OCI-M2 (cell line): ENCODE data around the gene PCBP4.
"Not testable (repeated sequence)": the region's sequence is repeated elsewhere in the genome, so short reads cannot be mapped to it uniquely, and the experiment has no call there.

Source experiments
- DNase-seq: peaks from one replicate; lab custom pipeline; 2025; ENCODE audit not compliant: unreplicated experiment; lab: John Stamatoyannopoulos, UW

Gene PCBP4

GRCh38 chr3:51941463-51941797, 25.8 kb downstream of the PCBP4 start:
- DNase-seq = no peak

- DNase-seq = no peak
Measured at GRCh38 chr3:51940648-51941462, 26.4 kb downstream of the PCBP4 start.

GRCh38 chr3:51938780-51939425, 28.4 kb downstream of the PCBP4 start:
- no peak for DNase-seq

- DNase-seq = no peak
Measured at GRCh38 chr3:51937611-51938450, 29.4 kb downstream of the PCBP4 start.

GRCh38 chr3:51937014-51937413, 30.2 kb downstream of the PCBP4 start:
- no peak for DNase-seq

GRCh38 chr3:51935886-51936755, 31.1 kb downstream of the PCBP4 start:
- no peak for DNase-seq

- DNase-seq = no peak
Measured at GRCh38 chr3:51934991-51935885, 32.0 kb downstream of the PCBP4 start.

GRCh38 chr3:51934139-51934850, 33.0 kb downstream of the PCBP4 start:
- no peak for DNase-seq

GRCh38 chr3:51933471-51934138, 33.6 kb downstream of the PCBP4 start:
- no peak for DNase-seq

GRCh38 chr3:51932471-51933370, 34.5 kb downstream of the PCBP4 start:
- DNase-seq = no peak

- DNase-seq = no peak
Measured at GRCh38 chr3:51931756-51932155, 35.5 kb downstream of the PCBP4 start.

GRCh38 chr3:51930439-51930838, 36.8 kb downstream of the PCBP4 start:
- DNase-seq = no peak

GRCh38 chr3:51929420-51930003, 37.7 kb downstream of the PCBP4 start:
- DNase-seq = no peak

- DNase-seq = not testable (repeated sequence)
Measured at GRCh38 chr3:51928981-51929380, 38.3 kb downstream of the PCBP4 start.

GRCh38 chr3:51928438-51928837, 38.8 kb downstream of the PCBP4 start:
- no peak for DNase-seq

GRCh38 chr3:51927061-51927977, 39.9 kb downstream of the PCBP4 start:
- no peak for DNase-seq
